HepG2 (cell line): Measurements from ENCODE around the gene FUCA2. TPM values are rescaled to one million over a fixed set of nuclear protein-coding genes. Genes with fewer than 3 reads are reported as not detected.
A peak's percentile ranks its signal among the peaks of the same experiment; 100 is the strongest.

ENCODE experiments used
- ATRX ChIP-seq: sonication (generic); formaldehyde crosslinking; IDR thresholded peaks from 2 replicates; pipeline ENCODE4 v1.4.0; 2020; ENCODE audit warnings: missing genetic modification reagents, borderline replicate concordance
- CBFB ChIP-seq: sonication (generic); formaldehyde crosslinking; IDR thresholded peaks from 2 replicates; pipeline ENCODE4 v1.4.0; 2020; ENCODE audit warnings: missing genetic modification reagents
- ELF3 ChIP-seq: IDR thresholded peaks from 2 replicates; pipeline ENCODE4 v1.6.1; 2016; ENCODE audit warnings: missing genetic modification reagents, missing compliant biosample characterization
- FOSL1 ChIP-seq: sonication (generic); formaldehyde crosslinking; IDR thresholded peaks from 2 replicates; pipeline ENCODE4 v1.9.0; 2021; ENCODE audit warnings: missing genetic modification reagents, borderline replicate concordance
- FOXA1 ChIP-seq, 2 experiments: fragments of 450-650 bp in 1 of 2; sonication (generic) in 1 of 2; formaldehyde crosslinking in 1 of 2; IDR thresholded peaks; 2 replicates each; pipeline versions ENCODE4 v1.4.0 to v1.6.1; 2016 to 2020; ENCODE audit warnings: missing genetic modification reagents in 1 of 2
- GFI1 ChIP-seq: sonication (generic); formaldehyde crosslinking; IDR thresholded peaks from 2 replicates; pipeline ENCODE4 v1.5.0; 2020; ENCODE audit warnings: missing genetic modification reagents, mild to moderate bottlenecking, borderline replicate concordance
- HNRNPL ChIP-seq: fragments of 200-400 bp; formaldehyde crosslinking; IDR thresholded peaks from 2 replicates; pipeline ENCODE4 v1.6.1; 2017; ENCODE audit warnings: mild to moderate bottlenecking, low read depth, low read length
- NR2F1 ChIP-seq, 2 experiments: fragments of 450-650 bp in 1 of 2; formaldehyde crosslinking in 1 of 2; IDR thresholded peaks; 2 replicates each; pipeline versions ENCODE4 v1.5.0 to v1.6.1; 2016 to 2020; ENCODE audit warnings: mild to moderate bottlenecking in 1 of 2, missing compliant biosample characterization in 1 of 2, missing genetic modification reagents in 1 of 2, moderate library complexity in 1 of 2
- RXRA ChIP-seq: sonication (generic); formaldehyde crosslinking; IDR thresholded peaks from 2 replicates; pipeline ENCODE4 v1.5.1; 2020; ENCODE audit warnings: missing genetic modification reagents
- SYNCRIP ChIP-seq: fragments of 200-400 bp; formaldehyde crosslinking; IDR thresholded peaks from 2 replicates; pipeline ENCODE4 v1.6.1; 2018; ENCODE audit warnings: mild to moderate bottlenecking, low read depth, low read length; ENCODE audit not compliant: insufficient read depth
- TARDBP ChIP-seq: sonication (generic); formaldehyde crosslinking; IDR thresholded peaks from 2 replicates; pipeline ENCODE4 v1.8.0; 2022; ENCODE audit warnings: mild to moderate bottlenecking, missing genetic modification reagents
- XBP1 ChIP-seq: sonication (generic); formaldehyde crosslinking; IDR thresholded peaks from 2 replicates; pipeline ENCODE4 v1.5.0; 2020; ENCODE audit warnings: missing genetic modification reagents
- ZFY ChIP-seq: sonication (generic); formaldehyde crosslinking; IDR thresholded peaks from 2 replicates; pipeline ENCODE4 v1.4.0; 2020; ENCODE audit warnings: missing genetic modification reagents
- ZNF180 ChIP-seq: sonication (generic); formaldehyde crosslinking; IDR thresholded peaks from 2 replicates; pipeline ENCODE4 v1.4.0; 2020; ENCODE audit warnings: low read depth, missing genetic modification reagents, borderline replicate concordance
- ZNF552 ChIP-seq: sonication (generic); formaldehyde crosslinking; IDR thresholded peaks from 2 replicates; pipeline ENCODE4 v1.9.0; 2022; ENCODE audit warnings: missing genetic modification reagents, mild to moderate bottlenecking, borderline replicate concordance
- ZNF598 ChIP-seq: sonication (generic); formaldehyde crosslinking; IDR thresholded peaks from 2 replicates; pipeline ENCODE4 v1.5.1; 2020; ENCODE audit warnings: mild to moderate bottlenecking, missing genetic modification reagents, borderline replicate concordance
- ZNF615 ChIP-seq: sonication (generic); formaldehyde crosslinking; IDR thresholded peaks from 2 replicates; pipeline ENCODE4 v1.5.0; 2020; ENCODE audit warnings: mild to moderate bottlenecking, missing genetic modification reagents, borderline replicate concordance
- ZNF672 ChIP-seq: sonication (generic); formaldehyde crosslinking; IDR thresholded peaks from 2 replicates; pipeline ENCODE4 v1.8.1; 2022; ENCODE audit warnings: missing genetic modification reagents
- polyA plus RNA-seq, 8 experiments: library from polyadenylated mRNA; depleted of rRNA in 3 of 8; stranded (reverse) in 7 of 8; unstranded in 1 of 8; fragments of >200 nt; fragmentation: Illumina TruSeq in 4 of 8; extraction: Trizol in 4 of 8; gene quantifications; 2 replicates each; pipeline versions ENCODE4 v1.2.1 to v1.2.3, GENCODE V29; 2011 to 2016; ENCODE audit warnings: low read depth in 4 of 8, missing spikeins in 1 of 8, mixed read lengths in 1 of 8; ENCODE audit not compliant: insufficient read depth in 1 of 8
- total RNA-seq, 5 experiments: library from RNA; depleted of rRNA; stranded (reverse); fragments of >200 nt; fragmentation: Illumina TruSeq; extraction: Trizol; gene quantifications; 2 replicates each; pipeline ENCODE4 v1.2.3, GENCODE V29; 2016; ENCODE audit warnings: low read depth in 1 of 5
- TF ChIP-seq, protein P1 (sequence below): IDR thresholded peaks from 2 replicates; pipeline ENCODE4 v1.6.1; 2016; ENCODE audit warnings: missing genetic modification reagents, missing compliant biosample characterization
- TF ChIP-seq, protein P2 (sequence below): sonication (generic); formaldehyde crosslinking; IDR thresholded peaks from 2 replicates; pipeline ENCODE4 v1.4.0; 2020; ENCODE audit warnings: mild to moderate bottlenecking, missing genetic modification reagents, borderline replicate concordance
- TF ChIP-seq, protein P3 (sequence below): sonication (generic); formaldehyde crosslinking; IDR thresholded peaks from 2 replicates; pipeline ENCODE4 v1.8.1; 2023; ENCODE audit warnings: mild to moderate bottlenecking, missing genetic modification reagents
- TF ChIP-seq, protein P4 (sequence below): sonication (generic); formaldehyde crosslinking; IDR thresholded peaks from 2 replicates; pipeline ENCODE4 v1.4.0; 2020; ENCODE audit warnings: missing genetic modification reagents, mild to moderate bottlenecking, borderline replicate concordance

Gene FUCA2
- total and polyA plus RNA-seq, 2 of the 13 experiments (the other 11 are each of a cell fraction or from before 2014, with no cell fraction given), result 87.4 to 144 TPM

DNA sequence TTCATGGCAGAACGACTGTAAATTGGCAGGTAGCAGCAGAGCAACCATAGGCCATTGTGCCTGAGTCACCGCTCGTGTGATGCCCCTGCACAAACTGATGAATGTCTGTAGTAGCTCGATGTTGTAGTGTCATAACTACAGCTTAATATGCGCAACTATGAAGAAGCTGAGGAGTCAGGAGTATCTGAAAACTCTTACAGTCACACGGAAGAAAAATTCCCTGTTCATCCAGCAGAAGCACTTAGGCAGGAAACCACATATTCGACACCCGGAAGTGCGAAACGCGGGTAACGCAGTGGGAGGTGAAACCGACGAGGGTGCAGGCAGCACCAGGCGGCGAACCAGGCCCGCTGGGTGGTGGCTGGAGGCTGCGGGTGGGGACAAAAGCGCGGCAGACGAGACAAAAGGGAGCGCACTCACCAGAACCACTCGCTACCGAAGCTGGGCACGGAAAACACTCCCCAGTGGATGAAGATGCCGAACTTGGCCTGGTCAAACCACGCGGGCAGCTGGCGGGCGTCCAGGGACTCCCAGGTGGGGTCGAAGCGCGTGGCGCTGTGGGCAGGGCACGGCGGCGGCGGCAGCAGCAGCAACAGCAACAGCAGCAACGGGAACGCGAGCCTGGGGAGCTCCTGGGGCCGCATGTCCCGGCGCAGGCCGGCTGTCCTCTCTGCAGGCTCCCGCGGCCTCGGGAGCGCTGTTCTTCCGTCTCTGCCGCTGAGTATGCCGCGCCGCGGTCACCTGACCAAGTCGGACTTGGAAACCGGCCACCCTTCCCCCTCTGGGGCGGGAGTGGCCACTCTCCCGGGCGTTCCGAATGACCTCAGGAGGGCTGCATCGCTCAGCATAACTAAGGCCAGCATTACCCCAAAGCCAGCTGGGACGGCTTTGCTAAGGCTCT is at the start of gene FUCA2 (continued):
- TF ChIP-seq, protein P1, sequence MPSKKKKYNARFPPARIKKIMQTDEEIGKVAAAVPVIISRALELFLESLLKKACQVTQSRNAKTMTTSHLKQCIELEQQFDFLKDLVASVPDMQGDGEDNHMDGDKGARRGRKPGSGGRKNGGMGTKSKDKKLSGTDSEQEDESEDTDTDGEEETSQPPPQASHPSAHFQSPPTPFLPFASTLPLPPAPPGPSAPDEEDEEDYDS, result peak; percentile 36; the same call in 1 of the 2 replicates
- TF ChIP-seq TARDBP (CRISPR knock-in tag), result peak; percentile 49
- TF ChIP-seq NR2F1 (CRISPR knock-in tag; IDR thresholded peaks at IDR 0.05), result no peak
- TF ChIP-seq, protein P2, sequence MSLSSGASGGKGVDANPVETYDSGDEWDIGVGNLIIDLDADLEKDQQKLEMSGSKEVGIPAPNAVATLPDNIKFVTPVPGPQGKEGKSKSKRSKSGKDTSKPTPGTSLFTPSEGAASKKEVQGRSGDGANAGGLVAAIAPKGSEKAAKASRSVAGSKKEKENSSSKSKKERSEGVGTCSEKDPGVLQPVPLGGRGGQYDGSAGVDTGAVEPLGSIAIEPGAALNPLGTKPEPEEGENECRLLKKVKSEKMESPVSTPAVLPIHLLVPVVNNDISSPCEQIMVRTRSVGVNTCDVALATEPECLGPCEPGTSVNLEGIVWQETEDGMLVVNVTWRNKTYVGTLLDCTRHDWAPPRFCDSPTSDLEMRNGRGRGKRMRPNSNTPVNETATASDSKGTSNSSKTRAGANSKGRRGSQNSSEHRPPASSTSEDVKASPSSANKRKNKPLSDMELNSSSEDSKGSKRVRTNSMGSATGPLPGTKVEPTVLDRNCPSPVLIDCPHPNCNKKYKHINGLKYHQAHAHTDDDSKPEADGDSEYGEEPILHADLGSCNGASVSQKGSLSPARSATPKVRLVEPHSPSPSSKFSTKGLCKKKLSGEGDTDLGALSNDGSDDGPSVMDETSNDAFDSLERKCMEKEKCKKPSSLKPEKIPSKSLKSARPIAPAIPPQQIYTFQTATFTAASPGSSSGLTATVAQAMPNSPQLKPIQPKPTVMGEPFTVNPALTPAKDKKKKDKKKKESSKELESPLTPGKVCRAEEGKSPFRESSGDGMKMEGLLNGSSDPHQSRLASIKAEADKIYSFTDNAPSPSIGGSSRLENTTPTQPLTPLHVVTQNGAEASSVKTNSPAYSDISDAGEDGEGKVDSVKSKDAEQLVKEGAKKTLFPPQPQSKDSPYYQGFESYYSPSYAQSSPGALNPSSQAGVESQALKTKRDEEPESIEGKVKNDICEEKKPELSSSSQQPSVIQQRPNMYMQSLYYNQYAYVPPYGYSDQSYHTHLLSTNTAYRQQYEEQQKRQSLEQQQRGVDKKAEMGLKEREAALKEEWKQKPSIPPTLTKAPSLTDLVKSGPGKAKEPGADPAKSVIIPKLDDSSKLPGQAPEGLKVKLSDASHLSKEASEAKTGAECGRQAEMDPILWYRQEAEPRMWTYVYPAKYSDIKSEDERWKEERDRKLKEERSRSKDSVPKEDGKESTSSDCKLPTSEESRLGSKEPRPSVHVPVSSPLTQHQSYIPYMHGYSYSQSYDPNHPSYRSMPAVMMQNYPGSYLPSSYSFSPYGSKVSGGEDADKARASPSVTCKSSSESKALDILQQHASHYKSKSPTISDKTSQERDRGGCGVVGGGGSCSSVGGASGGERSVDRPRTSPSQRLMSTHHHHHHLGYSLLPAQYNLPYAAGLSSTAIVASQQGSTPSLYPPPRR (CRISPR knock-in tag), result peak; percentile 34
- TF ChIP-seq ZNF552 (CRISPR knock-in tag), result peak; percentile 78
- TF ChIP-seq, protein P3, sequence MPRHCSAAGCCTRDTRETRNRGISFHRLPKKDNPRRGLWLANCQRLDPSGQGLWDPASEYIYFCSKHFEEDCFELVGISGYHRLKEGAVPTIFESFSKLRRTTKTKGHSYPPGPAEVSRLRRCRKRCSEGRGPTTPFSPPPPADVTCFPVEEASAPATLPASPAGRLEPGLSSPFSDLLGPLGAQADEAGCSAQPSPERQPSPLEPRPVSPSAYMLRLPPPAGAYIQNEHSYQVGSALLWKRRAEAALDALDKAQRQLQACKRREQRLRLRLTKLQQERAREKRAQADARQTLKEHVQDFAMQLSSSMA (CRISPR knock-in tag), result peak; percentile 71; the same call in 1 of the 2 replicates
- peak; percentile 99 for TF ChIP-seq ZFY
- peak; percentile 79 for TF ChIP-seq ELF3 (CRISPR knock-in tag)
- no peak for TF ChIP-seq ZNF180 (CRISPR knock-in tag)
- TF ChIP-seq ZNF672 (CRISPR knock-in tag), result peak; percentile 66; the same call in 1 of the 2 replicates
- TF ChIP-seq SYNCRIP, result no peak
- TF ChIP-seq HNRNPL, result no peak
- TF ChIP-seq FOSL1 (CRISPR knock-in tag), result no peak
- TF ChIP-seq, protein P4, sequence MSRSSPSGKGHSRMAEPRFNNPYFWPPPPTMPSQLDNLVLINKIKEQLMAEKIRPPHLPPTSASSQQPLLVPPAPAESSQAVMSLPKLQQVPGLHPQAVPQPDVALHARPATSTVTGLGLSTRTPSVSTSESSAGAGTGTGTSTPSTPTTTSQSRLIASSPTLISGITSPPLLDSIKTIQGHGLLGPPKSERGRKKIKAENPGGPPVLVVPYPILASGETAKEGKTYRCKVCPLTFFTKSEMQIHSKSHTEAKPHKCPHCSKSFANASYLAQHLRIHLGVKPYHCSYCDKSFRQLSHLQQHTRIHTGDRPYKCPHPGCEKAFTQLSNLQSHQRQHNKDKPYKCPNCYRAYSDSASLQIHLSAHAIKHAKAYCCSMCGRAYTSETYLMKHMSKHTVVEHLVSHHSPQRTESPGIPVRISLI, result peak; percentile 59; the same call in 1 of the 2 replicates
- peak; percentile 81; the same call in 1 of the 2 replicates for TF ChIP-seq CBFB (CRISPR knock-in tag)
- peak; percentile 89 for TF ChIP-seq GFI1 (CRISPR knock-in tag)
- TF ChIP-seq XBP1 (CRISPR knock-in tag), result no peak
- peak; percentile 96 for TF ChIP-seq ZNF598
- TF ChIP-seq ZNF615 (CRISPR knock-in tag), result peak; percentile 85; the same call in 1 of the 2 replicates
- no peak for TF ChIP-seq ATRX
- TF ChIP-seq RXRA, result peak; percentile 78
- TF ChIP-seq FOXA1 (IDR thresholded peaks at IDR 0.05), result no peak
- TF ChIP-seq FOXA1 (CRISPR knock-in tag; IDR thresholded peaks at IDR 0.05), result peak; percentile 5; the same call in 1 of the 2 replicates
